KOPT-K1 (cell line): ENCODE measurements around the gene FOXF1.

Experiments used
- H3K27ac ChIP-seq: fragments of 200-600 bp; sonication (generic); 2 replicates; pipeline ENCODE4 v1.5.1; 2016; ENCODE audit warnings: antibody characterized with exemption, mild to moderate bottlenecking, low read depth, low read length; ENCODE audit not compliant: poor library complexity, severe bottlenecking
- H3K36me3 ChIP-seq: fragments of 200-600 bp; sonication (generic); 2 replicates; pipeline ENCODE4 v1.5.1; 2017; ENCODE audit warnings: antibody characterized with exemption, mild to moderate bottlenecking, low read length, moderate library complexity; ENCODE audit not compliant: insufficient read depth
- H3K9me3 ChIP-seq: fragments of 200-600 bp; sonication (generic); 2 replicates; pipeline ENCODE4 v1.5.1; 2017; ENCODE audit warnings: antibody characterized with exemption, low read length, mild to moderate bottlenecking; ENCODE audit not compliant: insufficient read depth, poor library complexity, severe bottlenecking

The FOXF1 gene

GRCh38 chr16:86529160-86529559 lies 18.8 kb downstream of the FOXF1 start:
- H3K27ac ChIP-seq = no peak overlapping the region
- H3K9me3 ChIP-seq = no peaks in the 10 kb centered on the region
- no peaks in the 10 kb centered on the region for H3K36me3 ChIP-seq

GRCh38 chr16:86530251-86531190 lies 20.2 kb downstream of the FOXF1 start:
- Histone ChIP-seq H3K27ac (no peak overlapping the region), H3K9me3 (no peaks in the 10 kb centered on the region), H3K36me3 (no peaks in the 10 kb centered on the region)

GRCh38 chr16:86531191-86531545 lies 20.8 kb downstream of the FOXF1 start:
- no peaks in the 10 kb centered on the region for H3K9me3 ChIP-seq
- no peak overlapping the region for H3K27ac ChIP-seq
- H3K36me3 ChIP-seq = no peaks in the 10 kb centered on the region

GRCh38 chr16:86531641-86532525 lies 21.6 kb downstream of the FOXF1 start:
- H3K27ac ChIP-seq = no peak overlapping the region
- H3K36me3 ChIP-seq = no peaks in the 10 kb centered on the region
- H3K9me3 ChIP-seq = no peaks in the 10 kb centered on the region

- no peaks in the 10 kb centered on the region for H3K9me3 ChIP-seq
- 0 out of 2 replicates have a peak, but pooled peaks cover under 1% of the 10 kb centered on the region for H3K36me3 ChIP-seq
- H3K27ac ChIP-seq = no peak overlapping the region
Measured at GRCh38 chr16:86532526-86532815, 22.1 kb downstream of the FOXF1 start.

GRCh38 chr16:86533076-86533475 lies 22.7 kb downstream of the FOXF1 start:
- H3K36me3 ChIP-seq = peaks cover 6% of the 10 kb centered on the region; the same call in 1 of the 2 replicates
- no peaks in the 10 kb centered on the region for H3K9me3 ChIP-seq
- no peak overlapping the region for H3K27ac ChIP-seq

GRCh38 chr16:86533767-86534351 lies 23.5 kb downstream of the FOXF1 start:
- Histone ChIP-seq H3K36me3 (peaks cover 14% of the 10 kb centered on the region; the same call in 1 of the 2 replicates), H3K27ac (no peak overlapping the region), H3K9me3 (no peaks in the 10 kb centered on the region)

- peaks cover 25% of the 10 kb centered on the region; the same call in 1 of the 2 replicates for H3K36me3 ChIP-seq
- no peaks in the 10 kb centered on the region for H3K9me3 ChIP-seq
- no peak overlapping the region for H3K27ac ChIP-seq
Measured at GRCh38 chr16:86534779-86535615, 24.7 kb downstream of the FOXF1 start.

- peaks cover 42% of the 10 kb centered on the region; the same call in 1 of the 2 replicates for H3K36me3 ChIP-seq
- no peaks in the 10 kb centered on the region for H3K9me3 ChIP-seq
- H3K27ac ChIP-seq = no peak overlapping the region
Measured at GRCh38 chr16:86536621-86537020, 26.3 kb downstream of the FOXF1 start.

- Histone ChIP-seq H3K9me3 (no peaks in the 10 kb centered on the region), H3K27ac (no peak overlapping the region), H3K36me3 (peaks cover 50% of the 10 kb centered on the region; the same call in 1 of the 2 replicates)
Measured at GRCh38 chr16:86537486-86537885, 27.2 kb downstream of the FOXF1 start.

- no peaks in the 10 kb centered on the region for H3K9me3 ChIP-seq
- H3K36me3 ChIP-seq = peaks cover 51% of the 10 kb centered on the region; the same call in 1 of the 2 replicates
- H3K27ac ChIP-seq = no peak overlapping the region
Measured at GRCh38 chr16:86538196-86538780, 28.0 kb downstream of the FOXF1 start.

- Histone ChIP-seq H3K36me3 (peaks cover 58% of the 10 kb centered on the region; the same call in 1 of the 2 replicates), H3K27ac (no peak overlapping the region), H3K9me3 (no peaks in the 10 kb centered on the region)
Measured at GRCh38 chr16:86540894-86541293, 30.6 kb downstream of the FOXF1 start.

- H3K36me3 ChIP-seq = peaks cover 63% of the 10 kb centered on the region; the same call in 1 of the 2 replicates
- no peaks in the 10 kb centered on the region for H3K9me3 ChIP-seq
- H3K27ac ChIP-seq = no peak overlapping the region
Measured at GRCh38 chr16:86541560-86541959, 31.2 kb downstream of the FOXF1 start.
